Psoas muscle (tissue), 8 donors: ENCODE data around the gene SPTBN2. TPM values are rescaled to one million over a fixed set of nuclear protein-coding genes. Genes with fewer than 3 reads are reported as not detected.

ENCODE experiments used
- ATAC-seq, 4 donors: fragments of 200-7000 bp; cut with Tn5 transposase; one replicate each; pipeline ENCODE4 v1.9.1; 2020; ENCODE audit warnings: moderate library complexity in 3 of 4, mild to moderate bottlenecking in 2 of 4
- DNase-seq, 2 donors: peaks; one replicate each; pipeline ENCODE4 v3.0.0-alpha.2; 2020
- H3K27ac ChIP-seq: fragments of 200-600 bp; one replicate; pipeline ENCODE4 v1.8.0; 2022
- H3K27me3 ChIP-seq, 3 donors: fragments of 200-600 bp in 1 of 3; one replicate each; pipeline versions ENCODE4 v1.6.1 to v1.8.0; 2013 to 2022; ENCODE audit warnings: low read length in 2 of 3, mild to moderate bottlenecking in 2 of 3, moderate library complexity in 1 of 3; ENCODE audit not compliant: insufficient read depth in 3 of 3
- H3K36me3 ChIP-seq, 2 donors: fragments of 200-600 bp in 1 of 2; one replicate each; pipeline versions ENCODE4 v1.6.1 to v1.8.0; 2013 to 2022; ENCODE audit warnings: low read depth in 1 of 2, mild to moderate bottlenecking in 1 of 2, moderate library complexity in 1 of 2; ENCODE audit not compliant: insufficient read depth in 1 of 2
- H3K4me1 ChIP-seq: fragments of 200-600 bp; one replicate; pipeline ENCODE4 v1.8.0; 2022
- H3K4me3 ChIP-seq: fragments of 200-600 bp; one replicate; pipeline ENCODE4 v1.8.0; 2022; ENCODE audit warnings: mild to moderate bottlenecking
- H3K9me3 ChIP-seq: fragments of 200-600 bp; one replicate; pipeline ENCODE4 v1.8.0; 2022
- CTCF ChIP-seq: fragments of 200-600 bp; IDR thresholded peaks from one replicate; pipeline ENCODE4 v1.8.0; 2022; ENCODE audit warnings: antibody characterized with exemption
- WGBS, 3 donors: extraction: QIAGEN DNeasy Blood & Tissue Kit; methylation state at CpG; one replicate each; pipeline versions ENCODE4 v1.1.6 to v1.1.7; 2013; 5-methylcytosine and 5-hydroxymethylcytosine counted together
- intact Hi-C, 2 donors: fragments of 100-400 bp; cut with DNase I; formaldehyde crosslinking; loops; one replicate each; pipeline versions ENCODE4 v1.11.0 to v1.14.2; 2022
- polyA plus RNA-seq, 3 donors: library from polyadenylated mRNA; stranded (reverse); fragments of 200-250 nt; gene quantifications; one replicate each; pipeline ENCODE4 v1.2.3, GENCODE V29; 2013
- total RNA-seq, 4 donors: library from RNA; stranded (reverse); fragmentation: NEBNext Ultra II Directional in 2 of 4; extraction: Animal tissue kit (Norgen Biotek cat#: 25700) in 2 of 4; gene quantifications; one replicate each; pipeline versions ENCODE4 v1.2.1 to v1.2.4, GENCODE V29; 2021 to 2023
- donor health status: healthy with polysubstance abuse.
- donor health status: DM: no; HTN: no; CAD: no; lungs with moderate emphysema.
- donor health status: Bipolar disorder and iron deficiency.
- donor health status: healthy.
- donor health status: DM: yes; HTN: yes; CAD: no.
- donor health status: DM: no; HTN: no; CAD: no.
- donor health status: DM: no; HTN: no; CAD: no.
- donor health status: DM: yes; HTN: yes; CAD: no.

SPTBN2 gene
- total and polyA plus RNA-seq, 7 donors = 0.08 to 1.4 (median 0.43) TPM; not detected in 1

GRCh38 chr11:66689661-66690590 is 39.1 kb downstream of the SPTBN2 start:
- intact Hi-C loops = loop anchor here in 1 of 2 donors (5.0 to 10.0 kb wide), 2 partner anchors 192 to 275 kb away; no protein-coding TSS in a partner anchor
- H3K36me3 ChIP-seq = no peaks in the 10 kb centered on the region
- no peak for DNase-seq
- H3K4me1 ChIP-seq = no peaks in the 10 kb centered on the region
- ATAC-seq = no peak
- H3K9me3 ChIP-seq = no peaks in the 10 kb centered on the region
- H3K4me3 ChIP-seq = no peak overlapping the region
- WGBS, 3 donors = 87 to 91% (median 90%) methylated on average over 28 to 32 of the region's 32 CpGs
- H3K27ac ChIP-seq = no peak overlapping the region
- H3K27me3 ChIP-seq = no peaks in the 10 kb centered on the region
- no peak for TF ChIP-seq CTCF

DNA sequence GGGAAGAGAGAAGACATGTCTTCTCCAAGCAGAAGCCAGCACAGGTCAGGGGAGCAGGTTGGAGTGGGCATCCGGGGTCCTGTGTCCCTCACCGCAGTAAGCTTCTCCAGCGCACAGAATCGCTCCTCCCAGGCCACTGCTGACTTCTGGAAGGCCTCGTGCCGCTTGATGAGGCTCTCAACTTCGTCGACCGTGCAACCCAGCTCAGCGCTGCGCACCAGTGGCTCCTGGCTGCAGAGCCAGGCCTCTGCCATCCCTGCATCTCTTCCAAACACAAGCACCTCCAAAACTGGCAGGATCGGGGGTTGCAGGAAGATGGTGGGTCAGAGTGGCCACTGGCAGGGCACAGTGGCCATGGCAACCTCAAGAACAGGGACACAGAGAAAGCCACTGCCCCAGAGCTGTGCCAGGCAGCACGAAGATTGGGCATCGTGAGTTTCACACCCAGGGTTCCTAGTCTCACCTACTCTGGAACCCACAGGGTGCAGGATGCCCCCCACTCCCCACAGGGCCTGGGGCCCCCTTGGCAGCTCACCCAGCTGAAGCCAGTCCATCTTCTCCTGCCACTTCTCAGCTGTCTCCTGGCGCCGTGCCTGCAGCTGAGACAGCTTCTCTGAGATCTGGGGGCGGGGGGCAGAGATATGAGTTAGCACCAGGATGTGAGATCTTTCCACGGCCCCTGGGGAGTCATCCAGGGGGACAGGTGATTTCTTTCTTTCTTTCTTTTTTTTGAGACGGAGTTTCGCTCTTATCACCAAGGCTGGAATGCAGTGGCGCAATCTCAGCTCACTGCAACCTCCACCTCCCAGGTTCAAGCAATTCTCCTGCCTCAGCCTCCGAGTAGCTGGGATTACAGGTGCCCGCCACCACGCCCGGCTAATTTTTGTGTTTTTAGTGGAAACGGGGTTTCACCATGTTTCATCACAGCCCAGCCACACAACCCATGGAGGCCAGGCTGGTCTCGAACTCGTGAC is 40.2 kb downstream of the SPTBN2 start:
- Histone ChIP-seq H3K27me3 (no peaks in the 10 kb centered on the region), H3K4me1 (no peaks in the 10 kb centered on the region), H3K9me3 (no peaks in the 10 kb centered on the region), H3K27ac (no peak overlapping the region), H3K36me3 (no peaks in the 10 kb centered on the region), H3K4me3 (no peak overlapping the region)
- DNase-seq (no peak), ATAC-seq (no peak)
- TF ChIP-seq CTCF = no peak
- intact Hi-C loops = loop anchor here in 1 of 2 donors (10.0 kb wide), 1 partner anchor 274 kb away; no protein-coding TSS in a partner anchor
- 81 to 87% (median 81%) methylated on average over 28 of the region's 28 CpGs for WGBS, 3 donors

GRCh38 chr11:66687831-66688281 is 41.2 kb downstream of the SPTBN2 start:
- no peak for DNase-seq
- Histone ChIP-seq H3K4me1 (no peaks in the 10 kb centered on the region), H3K27me3 (no peaks in the 10 kb centered on the region), H3K36me3 (no peaks in the 10 kb centered on the region), H3K9me3 (no peaks in the 10 kb centered on the region), H3K4me3 (no peak overlapping the region), H3K27ac (no peak overlapping the region)
- no peak for ATAC-seq
- intact Hi-C loops = loop anchor here in 1 of 2 donors (10.0 kb wide), 1 partner anchor 273 kb away; no protein-coding TSS in a partner anchor
- TF ChIP-seq CTCF = no peak
- 75 to 85% (median 79%) methylated on average over 13 of the region's 13 CpGs for WGBS, 3 donors

DNA sequence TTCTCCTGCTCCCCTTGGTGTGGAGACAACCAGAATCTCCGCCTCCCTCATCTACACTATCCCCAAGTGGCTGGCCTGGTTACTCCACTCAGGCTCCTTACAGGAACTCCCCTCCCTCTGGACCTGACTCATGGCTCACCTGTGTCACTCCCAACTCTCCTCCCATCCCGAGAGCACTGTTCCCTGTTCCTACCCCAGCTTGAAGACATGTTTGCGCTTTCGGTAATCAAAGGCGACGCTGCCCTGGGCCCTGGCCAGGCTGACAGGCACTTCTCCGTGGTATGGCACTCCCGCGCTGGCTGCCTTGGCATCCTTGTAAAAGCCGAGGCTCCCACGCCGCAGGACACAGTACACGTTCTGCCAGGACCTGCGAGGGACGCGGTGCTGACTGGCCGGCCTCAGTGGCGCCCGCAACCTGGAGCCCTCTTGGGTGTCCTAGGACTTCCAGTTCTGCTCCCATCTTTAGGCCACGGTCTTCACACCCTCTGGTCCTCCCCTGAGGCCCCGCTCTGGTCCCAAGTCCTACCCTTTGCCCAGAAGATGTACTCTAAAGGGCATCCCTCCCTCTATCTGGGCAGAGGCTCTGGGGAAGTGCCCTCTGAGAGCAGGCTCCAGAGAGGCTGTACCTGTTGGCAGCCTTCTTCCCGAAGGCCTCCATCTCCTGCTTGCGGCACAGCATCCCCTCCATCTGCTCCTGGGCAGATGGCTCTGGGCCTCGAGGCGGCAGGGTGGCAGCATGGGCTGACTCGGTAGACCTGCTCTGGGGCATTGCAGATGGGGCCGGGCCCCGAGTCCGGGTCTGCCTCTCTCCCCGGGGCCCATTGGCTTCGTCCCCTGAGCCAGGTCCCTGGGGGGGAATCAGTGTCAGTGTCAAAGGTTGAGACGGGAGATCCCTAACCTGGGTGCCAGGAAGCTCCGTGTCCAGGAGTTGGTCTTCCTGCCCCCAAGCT is 41.9 kb downstream of the SPTBN2 start:
- no peaks in the 10 kb centered on the region for H3K4me1 ChIP-seq
- 88 to 92% (median 90%) methylated on average over 33 of the region's 33 CpGs for WGBS, 3 donors
- no peak for ATAC-seq
- H3K36me3 ChIP-seq = peaks cover 0 to 3% of the 10 kb centered on the region in 2 donors
- H3K9me3 ChIP-seq = no peaks in the 10 kb centered on the region
- no peaks in the 10 kb centered on the region for H3K27me3 ChIP-seq
- DNase-seq = no peak
- no peak overlapping the region for H3K27ac ChIP-seq
- TF ChIP-seq CTCF = no peak
- no peak overlapping the region for H3K4me3 ChIP-seq
- intact Hi-C loops = loop anchor here in 1 of 2 donors (10.0 kb wide), 1 partner anchor 272 kb away; no protein-coding TSS in a partner anchor
